SK-N-SH (cell line): ENCODE data around the gene SLC30A3.

Experiments
- ELF1 ChIP-seq: IDR thresholded peaks from 2 replicates; pipeline ENCODE4 v1.4.0; 2012
- EP300 ChIP-seq, 2 experiments: IDR thresholded peaks; 2 replicates each; pipeline versions ENCODE4 v1.4.0 to v1.6.1; 2012; ENCODE audit warnings: borderline replicate concordance in 1 of 2, low read depth in 1 of 2, low read length in 1 of 2
- FOXM1 ChIP-seq: IDR thresholded peaks from 2 replicates; pipeline ENCODE4 v1.4.0; 2012; ENCODE audit warnings: low read depth, mild to moderate bottlenecking
- NRF1 ChIP-seq: IDR thresholded peaks from 2 replicates; pipeline ENCODE4 v1.6.1; 2012; ENCODE audit warnings: low read depth, mild to moderate bottlenecking, low read length
- POLR2AphosphoS5 ChIP-seq: IDR thresholded peaks from 2 replicates; pipeline ENCODE4 v1.6.1; 2012; ENCODE audit warnings: low read depth, low read length
- SMC3 ChIP-seq: IDR thresholded peaks from 2 replicates; pipeline ENCODE4 v1.6.1; 2012; ENCODE audit warnings: low read depth, low read length, improper control_type of control experiment
- TF ChIP-seq, protein P1 (sequence below): fragments of 200-600 bp; sonication (generic); IDR thresholded peaks from 2 replicates; pipeline ENCODE4 v1.6.1; 2017; ENCODE audit warnings: antibody characterized with exemption, mild to moderate bottlenecking, moderate library complexity
- TF ChIP-seq, protein P2 (sequence below): IDR thresholded peaks from 2 replicates; pipeline ENCODE4 v1.4.0; 2012; ENCODE audit warnings: low read depth, borderline replicate concordance
- TF ChIP-seq, protein P3 (sequence below): fragments of 150-350 bp; IDR thresholded peaks from 2 replicates; pipeline ENCODE4 v1.6.1; 2016; ENCODE audit warnings: mild to moderate bottlenecking, low read depth, low read length

DNA sequence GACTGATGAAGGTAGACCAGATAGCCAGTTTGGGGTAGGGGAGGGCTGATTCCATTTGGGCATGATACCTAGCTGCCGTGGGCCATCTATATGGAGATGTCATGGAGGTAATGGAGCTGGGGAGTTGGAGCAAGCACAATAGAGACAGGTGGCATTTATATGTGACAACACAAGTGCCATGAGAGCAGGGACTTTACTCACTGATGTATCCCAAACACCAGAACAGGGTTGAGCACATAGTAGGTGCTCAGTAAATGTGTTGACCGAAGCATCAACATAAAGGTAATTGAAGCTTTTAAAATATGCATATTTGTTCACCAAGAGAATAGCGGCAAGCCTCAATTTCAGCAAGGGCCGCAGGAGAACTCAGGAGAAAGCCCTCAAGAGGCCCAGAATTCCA lies 15.0 kb downstream of the SLC30A3 start:
- TF ChIP-seq, protein P1, sequence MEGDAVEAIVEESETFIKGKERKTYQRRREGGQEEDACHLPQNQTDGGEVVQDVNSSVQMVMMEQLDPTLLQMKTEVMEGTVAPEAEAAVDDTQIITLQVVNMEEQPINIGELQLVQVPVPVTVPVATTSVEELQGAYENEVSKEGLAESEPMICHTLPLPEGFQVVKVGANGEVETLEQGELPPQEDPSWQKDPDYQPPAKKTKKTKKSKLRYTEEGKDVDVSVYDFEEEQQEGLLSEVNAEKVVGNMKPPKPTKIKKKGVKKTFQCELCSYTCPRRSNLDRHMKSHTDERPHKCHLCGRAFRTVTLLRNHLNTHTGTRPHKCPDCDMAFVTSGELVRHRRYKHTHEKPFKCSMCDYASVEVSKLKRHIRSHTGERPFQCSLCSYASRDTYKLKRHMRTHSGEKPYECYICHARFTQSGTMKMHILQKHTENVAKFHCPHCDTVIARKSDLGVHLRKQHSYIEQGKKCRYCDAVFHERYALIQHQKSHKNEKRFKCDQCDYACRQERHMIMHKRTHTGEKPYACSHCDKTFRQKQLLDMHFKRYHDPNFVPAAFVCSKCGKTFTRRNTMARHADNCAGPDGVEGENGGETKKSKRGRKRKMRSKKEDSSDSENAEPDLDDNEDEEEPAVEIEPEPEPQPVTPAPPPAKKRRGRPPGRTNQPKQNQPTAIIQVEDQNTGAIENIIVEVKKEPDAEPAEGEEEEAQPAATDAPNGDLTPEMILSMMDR, result no peak
- TF ChIP-seq ELF1 (no peak), POLR2AphosphoS5 (no peak), NRF1 (no peak), SMC3 (no peak), FOXM1 (no peak), EP300 (IDR thresholded peaks at IDR 0.05; ENCODE audit: borderline replicate concordance in 1 of 2, low read depth in 1 of 2, low read length in 1 of 2) (no peak)
- TF ChIP-seq, protein P2, sequence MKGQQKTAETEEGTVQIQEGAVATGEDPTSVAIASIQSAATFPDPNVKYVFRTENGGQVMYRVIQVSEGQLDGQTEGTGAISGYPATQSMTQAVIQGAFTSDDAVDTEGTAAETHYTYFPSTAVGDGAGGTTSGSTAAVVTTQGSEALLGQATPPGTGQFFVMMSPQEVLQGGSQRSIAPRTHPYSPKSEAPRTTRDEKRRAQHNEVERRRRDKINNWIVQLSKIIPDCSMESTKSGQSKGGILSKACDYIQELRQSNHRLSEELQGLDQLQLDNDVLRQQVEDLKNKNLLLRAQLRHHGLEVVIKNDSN, result no peak
- TF ChIP-seq, protein P3, sequence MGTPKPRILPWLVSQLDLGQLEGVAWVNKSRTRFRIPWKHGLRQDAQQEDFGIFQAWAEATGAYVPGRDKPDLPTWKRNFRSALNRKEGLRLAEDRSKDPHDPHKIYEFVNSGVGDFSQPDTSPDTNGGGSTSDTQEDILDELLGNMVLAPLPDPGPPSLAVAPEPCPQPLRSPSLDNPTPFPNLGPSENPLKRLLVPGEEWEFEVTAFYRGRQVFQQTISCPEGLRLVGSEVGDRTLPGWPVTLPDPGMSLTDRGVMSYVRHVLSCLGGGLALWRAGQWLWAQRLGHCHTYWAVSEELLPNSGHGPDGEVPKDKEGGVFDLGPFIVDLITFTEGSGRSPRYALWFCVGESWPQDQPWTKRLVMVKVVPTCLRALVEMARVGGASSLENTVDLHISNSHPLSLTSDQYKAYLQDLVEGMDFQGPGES, result no peak
